AG04449 (cell line): ENCODE data around the gene TBX19.

Experiments
- CTCF ChIA-PET: fragments of 350-600 bp; formaldehyde crosslinking; extraction: SDS; loops from one replicate; lab custom pipeline; 2021; ENCODE audit warnings: antibody characterized with exemption; lab: Yijun Ruan, JAX
- POLR2A ChIA-PET: fragments of 400-600, 350-600 bp; formaldehyde crosslinking; extraction: SDS; loops from one replicate; lab custom pipeline; 2020; ENCODE audit warnings: antibody characterized with exemption, inconsistent platforms; lab: Yijun Ruan, JAX
- DNase-seq: peaks from one replicate; pipeline ENCODE4 v3.0.0-alpha.2; 2010; ENCODE audit warnings: low read depth, low spot score
- H3K4me3 ChIP-seq: 2 replicates; pipeline ENCODE4 v1.5.1; 2011; ENCODE audit warnings: low read depth, mild to moderate bottlenecking, control low read depth, low read length
- CTCF ChIP-seq: IDR thresholded peaks from one replicate; pipeline ENCODE4 v1.5.1; 2011; ENCODE audit warnings: mild to moderate bottlenecking, moderate library complexity, low read length, control low read depth, inconsistent platforms; ENCODE audit not compliant: insufficient read depth; ENCODE audit errors: missing control alignments

The TBX19 gene

DNA sequence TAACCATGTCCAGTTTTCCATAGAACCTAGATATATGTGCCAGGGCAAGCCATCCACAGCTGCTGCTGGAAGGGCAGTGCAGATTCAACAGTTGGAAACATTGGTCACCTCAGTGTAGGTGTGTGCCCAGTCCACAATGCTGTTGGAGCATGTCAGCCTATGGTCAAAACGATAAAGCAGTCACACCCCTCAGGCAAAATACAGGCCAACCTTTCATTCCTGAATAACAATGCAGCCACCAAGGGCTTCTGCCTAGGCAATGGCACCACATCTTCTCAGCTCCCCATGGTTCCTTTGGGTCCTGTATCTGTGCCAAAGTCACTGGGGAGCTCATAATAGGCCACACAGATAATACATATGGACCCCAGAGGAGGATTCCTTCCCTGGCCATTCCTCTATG lies 15.1 kb upstream of the TBX19 start:
- no peak for TF ChIP-seq CTCF
- H3K4me3 ChIP-seq = no peak overlapping the region
- DNase-seq = no peak
- ChIA-PET POLR2A (no interaction called here), CTCF (no interaction called here)

DNA sequence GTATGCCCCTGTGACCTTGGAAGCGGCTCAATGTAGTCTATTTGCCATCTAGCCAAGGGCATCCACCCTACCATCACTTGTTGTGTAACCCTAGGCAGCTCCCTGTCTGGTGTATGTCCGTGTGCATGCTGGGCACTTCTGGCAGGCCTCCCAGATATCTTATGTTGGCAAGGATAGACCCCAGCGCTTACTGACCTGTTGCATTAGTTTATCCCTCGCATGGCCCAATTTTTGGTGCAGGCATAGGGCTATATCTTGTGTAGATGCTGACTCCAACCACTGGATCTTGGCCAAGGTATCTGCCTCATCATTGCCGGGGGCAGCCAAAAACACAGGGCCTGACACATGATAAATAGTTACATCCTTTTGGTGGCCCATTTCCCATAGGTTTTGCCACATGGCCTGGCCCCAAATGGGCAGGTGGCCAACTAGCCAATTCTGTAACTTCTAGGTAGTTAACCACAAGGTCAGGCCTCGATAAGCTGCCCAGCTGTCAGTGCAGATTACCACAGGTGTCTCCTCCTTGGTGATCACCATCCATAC lies 14.0 kb upstream of the TBX19 start:
- ChIA-PET CTCF (no interaction called here), POLR2A (no interaction called here)
- no peak overlapping the region for H3K4me3 ChIP-seq
- no peak for TF ChIP-seq CTCF
- no peak for DNase-seq

GRCh38 chr1:168271636-168272035 lies 9.0 kb upstream of the TBX19 start:
- DNase-seq = no peak
- POLR2A ChIA-PET = no interaction called here
- CTCF ChIA-PET = no interaction called here
- no peak for TF ChIP-seq CTCF
- no peak overlapping the region for H3K4me3 ChIP-seq

- CTCF ChIA-PET = no interaction called here
- no peak for TF ChIP-seq CTCF
- POLR2A ChIA-PET = no interaction called here
- no peak for DNase-seq
- H3K4me3 ChIP-seq = no peak overlapping the region
Observed at GRCh38 chr1:168273575-168273974, 7.1 kb upstream of the TBX19 start.

GRCh38 chr1:168279253-168279652 lies 1.4 kb upstream of the TBX19 start:
- no peak for TF ChIP-seq CTCF
- DNase-seq = no peak
- H3K4me3 ChIP-seq = no peak overlapping the region
- POLR2A ChIA-PET = no interaction called here
- CTCF ChIA-PET = no interaction called here

DNA sequence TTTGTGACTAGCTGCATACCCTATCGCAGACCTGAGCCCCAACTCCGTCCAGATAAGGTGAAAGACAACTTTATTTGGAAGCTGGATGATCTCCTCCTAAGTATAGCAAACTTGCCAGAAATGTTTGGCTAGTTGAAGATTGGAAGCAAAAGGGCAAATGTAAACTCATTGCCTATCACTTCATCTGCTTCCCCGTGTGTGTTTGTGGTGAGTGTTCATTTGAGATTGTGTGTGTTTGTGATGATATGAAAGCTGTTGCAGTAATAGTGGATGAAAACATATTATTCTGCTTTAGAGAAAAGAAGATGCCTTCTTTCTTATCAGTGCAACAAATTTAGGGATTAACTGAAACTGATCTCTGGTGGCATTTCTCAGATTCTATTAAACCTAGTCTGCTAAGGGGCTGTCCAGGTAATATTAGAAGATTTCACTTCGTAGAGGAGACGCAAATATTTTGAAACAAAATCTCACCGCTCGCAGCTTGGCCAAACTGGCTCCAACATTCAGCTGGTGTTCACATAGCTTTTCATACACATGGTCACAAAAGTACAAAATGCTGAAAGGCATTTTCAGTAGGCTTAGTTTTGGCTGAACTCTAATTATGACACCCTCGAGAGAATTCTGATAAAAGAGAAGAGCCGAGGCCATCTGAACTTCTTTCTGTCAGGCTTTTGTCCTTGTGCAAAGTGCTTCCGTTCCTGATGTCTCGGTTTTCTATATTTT lies 1.1 kb downstream of the TBX19 start:
- no peak overlapping the region for H3K4me3 ChIP-seq
- ChIA-PET CTCF (no interaction called here), POLR2A (no interaction called here)
- no peak for DNase-seq
- TF ChIP-seq CTCF = no peak
